ENCODE measurements around the gene DPF3.

DPF3 gene

GRCh38 chr14:72679141-72679535 lies 214.8 kb downstream of the DPF3 start:
- no peak overlapping the region for H3K27ac ChIP-seq (ENCODE audit: low read length)
- no peaks in the 10 kb centered on the region for H3K9me3 ChIP-seq (ENCODE audit: insufficient read depth, low read depth, low read length)
- H3K4me1 ChIP-seq (ENCODE audit: insufficient read depth, low read length): no peaks in the 10 kb centered on the region; the same call in 1 of the 2 replicates
- H3K36me3 ChIP-seq (ENCODE audit: insufficient read depth, low read depth, low read length): no peaks in the 10 kb centered on the region
- H3K27me3 ChIP-seq (ENCODE audit: insufficient read depth, low read length): no peaks in the 10 kb centered on the region; the same call in 1 of the 2 replicates
- no peak overlapping the region for H3K9ac ChIP-seq (ENCODE audit: low read depth, low read length)
- no peak overlapping the region for H3K4me3 ChIP-seq (ENCODE audit: low read length)

- no peaks in the 10 kb centered on the region for H3K9me3 ChIP-seq (ENCODE audit: insufficient read depth, low read depth, low read length)
- H3K4me3 ChIP-seq (ENCODE audit: low read length): no peak overlapping the region
- H3K27ac ChIP-seq (ENCODE audit: low read length): no peak overlapping the region
- H3K36me3 ChIP-seq (ENCODE audit: insufficient read depth, low read depth, low read length): no peaks in the 10 kb centered on the region
- no peaks in the 10 kb centered on the region; the same call in 1 of the 2 replicates for H3K27me3 ChIP-seq (ENCODE audit: insufficient read depth, low read length)
- H3K9ac ChIP-seq (ENCODE audit: low read depth, low read length): no peak overlapping the region
- no peaks in the 10 kb centered on the region; the same call in 1 of the 2 replicates for H3K4me1 ChIP-seq (ENCODE audit: insufficient read depth, low read length)
Measured at GRCh38 chr14:72678356-72678755, 215.5 kb downstream of the DPF3 start.

GRCh38 chr14:72677664-72678063 lies 216.2 kb downstream of the DPF3 start:
- no peak overlapping the region for H3K9ac ChIP-seq (ENCODE audit: low read depth, low read length)
- no peaks in the 10 kb centered on the region for H3K36me3 ChIP-seq (ENCODE audit: insufficient read depth, low read depth, low read length)
- no peaks in the 10 kb centered on the region; the same call in 1 of the 2 replicates for H3K4me1 ChIP-seq (ENCODE audit: insufficient read depth, low read length)
- no peak overlapping the region for H3K27ac ChIP-seq (ENCODE audit: low read length)
- H3K9me3 ChIP-seq (ENCODE audit: insufficient read depth, low read depth, low read length): no peaks in the 10 kb centered on the region
- H3K4me3 ChIP-seq (ENCODE audit: low read length): no peak overlapping the region
- no peaks in the 10 kb centered on the region; the same call in 1 of the 2 replicates for H3K27me3 ChIP-seq (ENCODE audit: insufficient read depth, low read length)

- no peaks in the 10 kb centered on the region; the same call in 1 of the 2 replicates for H3K27me3 ChIP-seq (ENCODE audit: insufficient read depth, low read length)
- H3K9me3 ChIP-seq (ENCODE audit: insufficient read depth, low read depth, low read length): no peaks in the 10 kb centered on the region
- H3K4me3 ChIP-seq (ENCODE audit: low read length): no peak overlapping the region
- no peak overlapping the region for H3K27ac ChIP-seq (ENCODE audit: low read length)
- no peaks in the 10 kb centered on the region for H3K36me3 ChIP-seq (ENCODE audit: insufficient read depth, low read depth, low read length)
- H3K9ac ChIP-seq (ENCODE audit: low read depth, low read length): no peak overlapping the region
- no peaks in the 10 kb centered on the region; the same call in 1 of the 2 replicates for H3K4me1 ChIP-seq (ENCODE audit: insufficient read depth, low read length)
Measured at GRCh38 chr14:72675126-72675525, 218.8 kb downstream of the DPF3 start.

GRCh38 chr14:72673179-72673578 lies 220.7 kb downstream of the DPF3 start:
- H3K36me3 ChIP-seq (ENCODE audit: insufficient read depth, low read depth, low read length): no peaks in the 10 kb centered on the region
- no peaks in the 10 kb centered on the region for H3K4me1 ChIP-seq (ENCODE audit: insufficient read depth, low read length)
- no peak overlapping the region for H3K27ac ChIP-seq (ENCODE audit: low read length)
- H3K9me3 ChIP-seq (ENCODE audit: insufficient read depth, low read depth, low read length): no peaks in the 10 kb centered on the region
- no peak overlapping the region for H3K4me3 ChIP-seq (ENCODE audit: low read length)
- no peak overlapping the region for H3K9ac ChIP-seq (ENCODE audit: low read depth, low read length)
- no peaks in the 10 kb centered on the region for H3K27me3 ChIP-seq (ENCODE audit: insufficient read depth, low read length)

GRCh38 chr14:72666610-72667009 lies 227.3 kb downstream of the DPF3 start:
- Histone ChIP-seq H3K27me3 (ENCODE audit: insufficient read depth, low read length) (no peaks in the 10 kb centered on the region), H3K4me1 (ENCODE audit: insufficient read depth, low read length) (no peaks in the 10 kb centered on the region), H3K4me3 (ENCODE audit: low read length) (no peak overlapping the region), H3K9me3 (ENCODE audit: insufficient read depth, low read depth, low read length) (no peaks in the 10 kb centered on the region), H3K9ac (ENCODE audit: low read depth, low read length) (no peak overlapping the region), H3K27ac (ENCODE audit: low read length) (no peak overlapping the region), H3K36me3 (ENCODE audit: insufficient read depth, low read depth, low read length) (no peaks in the 10 kb centered on the region)

- Histone ChIP-seq H3K4me1 (ENCODE audit: insufficient read depth, low read length) (no peaks in the 10 kb centered on the region), H3K36me3 (ENCODE audit: insufficient read depth, low read depth, low read length) (no peaks in the 10 kb centered on the region), H3K9ac (ENCODE audit: low read depth, low read length) (no peak overlapping the region), H3K4me3 (ENCODE audit: low read length) (no peak overlapping the region), H3K9me3 (ENCODE audit: insufficient read depth, low read depth, low read length) (no peaks in the 10 kb centered on the region), H3K27me3 (ENCODE audit: insufficient read depth, low read length) (no peaks in the 10 kb centered on the region), H3K27ac (ENCODE audit: low read length) (no peak overlapping the region)
Measured at GRCh38 chr14:72665259-72665658, 228.6 kb downstream of the DPF3 start.

GRCh38 chr14:72664651-72665050 lies 229.2 kb downstream of the DPF3 start:
- Histone ChIP-seq H3K27me3 (ENCODE audit: insufficient read depth, low read length) (no peaks in the 10 kb centered on the region), H3K4me3 (ENCODE audit: low read length) (no peak overlapping the region), H3K27ac (ENCODE audit: low read length) (no peak overlapping the region), H3K36me3 (ENCODE audit: insufficient read depth, low read depth, low read length) (no peaks in the 10 kb centered on the region), H3K4me1 (ENCODE audit: insufficient read depth, low read length) (no peaks in the 10 kb centered on the region), H3K9ac (ENCODE audit: low read depth, low read length) (no peak overlapping the region), H3K9me3 (ENCODE audit: insufficient read depth, low read depth, low read length) (no peaks in the 10 kb centered on the region)

- Histone ChIP-seq H3K27me3 (ENCODE audit: insufficient read depth, low read length) (no peaks in the 10 kb centered on the region), H3K27ac (ENCODE audit: low read length) (no peak overlapping the region), H3K4me1 (ENCODE audit: insufficient read depth, low read length) (no peaks in the 10 kb centered on the region), H3K4me3 (ENCODE audit: low read length) (no peak overlapping the region), H3K9me3 (ENCODE audit: insufficient read depth, low read depth, low read length) (no peaks in the 10 kb centered on the region), H3K9ac (ENCODE audit: low read depth, low read length) (no peak overlapping the region), H3K36me3 (ENCODE audit: insufficient read depth, low read depth, low read length) (no peaks in the 10 kb centered on the region)
Measured at GRCh38 chr14:72663956-72664650, 229.8 kb downstream of the DPF3 start.

- no peak overlapping the region for H3K27ac ChIP-seq (ENCODE audit: low read length)
- no peaks in the 10 kb centered on the region for H3K9me3 ChIP-seq (ENCODE audit: insufficient read depth, low read depth, low read length)
- no peaks in the 10 kb centered on the region for H3K36me3 ChIP-seq (ENCODE audit: insufficient read depth, low read depth, low read length)
- no peak overlapping the region for H3K4me3 ChIP-seq (ENCODE audit: low read length)
- H3K9ac ChIP-seq (ENCODE audit: low read depth, low read length): no peak overlapping the region
- no peaks in the 10 kb centered on the region for H3K4me1 ChIP-seq (ENCODE audit: insufficient read depth, low read length)
- no peaks in the 10 kb centered on the region for H3K27me3 ChIP-seq (ENCODE audit: insufficient read depth, low read length)
Measured at GRCh38 chr14:72663076-72663487, 230.8 kb downstream of the DPF3 start.

GRCh38 chr14:72662214-72662613 lies 231.7 kb downstream of the DPF3 start:
- H3K4me1 ChIP-seq (ENCODE audit: insufficient read depth, low read length): no peaks in the 10 kb centered on the region

GRCh38 chr14:72657214-72657921 lies 236.5 kb downstream of the DPF3 start:
- Histone ChIP-seq H3K27me3 (ENCODE audit: insufficient read depth, low read length) (no peaks in the 10 kb centered on the region), H3K9ac (ENCODE audit: low read depth, low read length) (no peak overlapping the region), H3K27ac (ENCODE audit: low read length) (no peak overlapping the region), H3K4me1 (ENCODE audit: insufficient read depth, low read length) (no peaks in the 10 kb centered on the region), H3K4me3 (ENCODE audit: low read length) (no peak overlapping the region), H3K36me3 (ENCODE audit: insufficient read depth, low read depth, low read length) (no peaks in the 10 kb centered on the region), H3K9me3 (ENCODE audit: insufficient read depth, low read depth, low read length) (no peaks in the 10 kb centered on the region)

More at GRCh38 chr14:72662214-72662613, 231.7 kb downstream of the DPF3 start:
- no peak overlapping the region for H3K27ac ChIP-seq (ENCODE audit: low read length)
- H3K9me3 ChIP-seq (ENCODE audit: insufficient read depth, low read depth, low read length): no peaks in the 10 kb centered on the region
- H3K9ac ChIP-seq (ENCODE audit: low read depth, low read length): no peak overlapping the region
- H3K4me3 ChIP-seq (ENCODE audit: low read length): no peak overlapping the region
- no peaks in the 10 kb centered on the region for H3K36me3 ChIP-seq (ENCODE audit: insufficient read depth, low read depth, low read length)
- H3K27me3 ChIP-seq (ENCODE audit: insufficient read depth, low read length): no peaks in the 10 kb centered on the region

Data from iPS-20b (cell line).